ENCODE data around the gene FAM124A.

Gene FAM124A

DNA sequence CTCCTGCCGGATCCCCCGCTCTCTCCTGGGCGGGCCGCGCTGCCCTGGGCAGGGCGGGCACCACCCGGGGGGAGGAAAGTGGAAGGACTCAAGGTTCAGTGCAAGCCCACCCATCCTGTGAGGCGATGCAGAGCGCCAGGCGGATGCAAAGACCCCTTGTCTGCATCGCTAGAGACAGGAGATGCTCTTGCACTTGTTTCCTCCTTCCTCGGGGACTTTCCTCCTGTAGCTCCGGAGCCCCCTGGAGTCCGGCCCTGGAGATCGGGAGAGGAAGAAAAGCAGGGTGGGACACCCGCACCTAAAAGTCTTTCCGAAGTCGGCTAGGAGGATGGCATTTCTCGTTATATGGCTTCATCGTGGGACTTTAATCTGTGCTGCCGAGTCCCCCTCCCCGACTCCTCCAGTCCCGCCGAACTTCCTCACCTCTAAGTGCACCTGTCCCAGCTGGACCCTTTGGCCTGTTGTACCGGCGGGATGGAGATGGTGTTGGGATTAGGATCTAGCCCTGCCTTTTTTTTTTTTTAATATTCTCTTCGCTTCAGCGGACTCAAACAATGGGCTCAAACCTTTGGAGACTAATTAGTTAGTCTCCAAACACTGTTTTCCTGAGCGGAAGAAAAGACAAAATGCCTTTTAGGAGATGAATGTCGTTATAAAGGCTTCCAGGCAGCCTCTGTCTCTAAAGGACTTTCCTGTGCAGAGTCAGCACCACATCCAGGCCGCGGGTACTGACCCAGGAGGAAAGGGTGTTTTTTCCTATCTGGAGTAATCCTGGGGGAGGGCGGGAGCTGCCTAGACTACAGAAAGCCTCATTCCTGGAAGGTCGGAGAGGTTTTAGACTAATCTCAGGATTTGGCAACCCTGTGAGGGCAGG lies 725 bp downstream of the FAM124A start:
- Histone ChIP-seq H3K23ac (ENCODE audit: low read length) (no peak overlapping the region), H2BK12ac (ENCODE audit: low read length) (no peak overlapping the region), H3K4me3 (ENCODE audit: low read depth, low read length) (peak overlapping the region; percentile 71), H4K12ac (ENCODE audit: low read depth, low read length) (no peak overlapping the region), H3K27ac (ENCODE audit: low read depth, low read length) (no peak overlapping the region), H2BK5ac (ENCODE audit: low read depth, low read length, poor library complexity) (no peak overlapping the region), H3K36me3 (ENCODE audit: control insufficient read depth in 1 of 2, insufficient read depth in 2 of 2, low read length in 2 of 2) (no peaks in the 10 kb centered on the region), H3K14ac (ENCODE audit: low read length) (no peak overlapping the region), H3K4ac (ENCODE audit: low read depth, low read length) (no peak overlapping the region), H2AFZ (ENCODE audit: insufficient read depth, low read length, poor library complexity) (peak overlapping the region; percentile 13), H3K4me2 (ENCODE audit: low read length) (peak overlapping the region; percentile 98), H4K91ac (ENCODE audit: low read depth, low read length) (no peak overlapping the region), H3K18ac (ENCODE audit: low read length) (no peak overlapping the region), H3K4me1 (ENCODE audit: control insufficient read depth in 1 of 2, insufficient read depth in 2 of 2, low read length in 2 of 2) (peaks cover 5 to 7% of the 10 kb centered on the region in 2 experiments), H3K27me3 (ENCODE audit: insufficient read depth, low read length) (peaks cover 16% of the 10 kb centered on the region), H4K8ac (ENCODE audit: low read depth, low read length) (no peak overlapping the region), H2BK120ac (ENCODE audit: insufficient read depth, low read length, poor library complexity) (no peak overlapping the region), H3K9me3 (ENCODE audit: insufficient read depth, low read depth, low read length) (peaks cover 4% of the 10 kb centered on the region), H3K79me1 (ENCODE audit: low read length) (no peaks in the 10 kb centered on the region), H3K79me2 (ENCODE audit: control insufficient read depth, insufficient read depth, low read length, poor library complexity) (no peaks in the 10 kb centered on the region), H2AK5ac (ENCODE audit: low read length) (no peak overlapping the region), H3K9ac (ENCODE audit: low read length) (no peak overlapping the region)
- WGBS (ENCODE audit: extremely low coverage, insufficient coverage, insufficient read length): no CpG with 5 or more reads among the region's 34 CpGs
- no peak for DNase-seq

DNA sequence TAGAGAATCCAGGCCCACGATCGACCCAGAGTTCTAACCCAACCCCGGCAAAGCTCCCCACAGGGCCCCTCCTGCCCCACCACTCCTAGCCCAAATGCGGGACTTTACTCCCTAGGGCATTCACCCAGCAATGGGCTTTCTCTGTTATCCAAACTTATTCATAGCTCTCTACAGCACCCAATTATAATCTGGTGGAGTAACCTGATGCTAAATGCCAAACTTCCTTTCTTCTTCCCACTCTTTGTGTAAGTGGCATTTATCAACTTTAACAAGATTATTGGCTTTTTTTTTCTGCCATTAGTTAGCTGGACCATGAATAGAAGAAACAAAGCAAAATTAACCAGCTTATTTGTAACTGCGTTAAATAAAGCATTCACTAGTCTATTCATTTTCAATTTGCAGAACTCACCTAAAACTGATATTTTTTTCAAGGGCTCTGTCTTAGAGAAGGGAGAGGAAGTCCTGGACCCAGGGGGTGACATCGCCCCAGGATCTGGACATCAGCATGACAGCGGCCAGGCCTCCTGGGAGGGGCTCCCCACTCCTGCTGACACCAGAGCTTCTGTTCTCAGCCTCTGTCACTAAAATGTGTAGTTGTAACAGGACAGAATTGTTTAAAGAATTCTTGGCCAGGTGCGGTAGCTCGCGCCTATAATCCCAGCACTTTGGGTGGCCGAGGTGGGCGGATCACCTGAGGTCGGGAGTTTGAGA lies 1.5 kb downstream of the FAM124A start:
- WGBS (ENCODE audit: extremely low coverage, insufficient coverage, insufficient read length): no CpG with 5 or more reads among the region's 13 CpGs
- Histone ChIP-seq H2AFZ (ENCODE audit: insufficient read depth, low read length, poor library complexity) (no peak overlapping the region), H3K4me3 (ENCODE audit: low read depth, low read length) (no peak overlapping the region)

DNA sequence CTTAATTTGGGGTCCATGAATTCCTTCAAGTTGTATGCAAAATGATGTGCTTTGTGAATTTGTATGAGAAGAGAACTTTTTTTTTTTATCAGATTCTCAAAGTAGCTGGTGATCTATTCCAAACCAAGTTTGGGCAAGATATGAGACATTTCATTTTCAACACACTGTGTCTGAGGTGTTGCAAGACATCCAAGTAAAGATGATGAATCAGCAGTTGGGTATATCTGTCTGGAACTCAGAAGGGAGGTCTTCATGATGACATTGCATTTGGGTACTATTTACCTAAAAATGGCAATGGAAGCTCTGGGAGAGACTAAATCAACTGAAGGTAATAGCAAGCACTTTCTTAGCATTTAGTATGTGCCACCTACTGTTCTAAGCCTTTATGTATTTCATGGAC lies 2.8 kb downstream of the FAM124A start:
- no peak overlapping the region for H3K23ac ChIP-seq (ENCODE audit: low read length)
- no peak overlapping the region for H2BK5ac ChIP-seq (ENCODE audit: low read depth, low read length, poor library complexity)
- peaks cover 4% of the 10 kb centered on the region for H3K9me3 ChIP-seq (ENCODE audit: insufficient read depth, low read depth, low read length)
- H2AFZ ChIP-seq (ENCODE audit: insufficient read depth, low read length, poor library complexity): no peak overlapping the region
- H4K12ac ChIP-seq (ENCODE audit: low read depth, low read length): no peak overlapping the region
- H3K9ac ChIP-seq (ENCODE audit: low read length): no peak overlapping the region
- H3K4me3 ChIP-seq (ENCODE audit: low read depth, low read length): no peak overlapping the region
- H3K27me3 ChIP-seq (ENCODE audit: insufficient read depth, low read length): peaks cover 16% of the 10 kb centered on the region
- no peak overlapping the region for H2AK5ac ChIP-seq (ENCODE audit: low read length)
- H4K91ac ChIP-seq (ENCODE audit: low read depth, low read length): no peak overlapping the region
- H3K4me2 ChIP-seq (ENCODE audit: low read length): no peak overlapping the region
- H3K18ac ChIP-seq (ENCODE audit: low read length): no peak overlapping the region
- no peak overlapping the region for H3K14ac ChIP-seq (ENCODE audit: low read length)
- H3K4ac ChIP-seq (ENCODE audit: low read depth, low read length): no peak overlapping the region
- no peaks in the 10 kb centered on the region for H3K79me2 ChIP-seq (ENCODE audit: control insufficient read depth, insufficient read depth, low read length, poor library complexity)
- no peak overlapping the region for H2BK12ac ChIP-seq (ENCODE audit: low read length)
- DNase-seq: no peak
- H2BK120ac ChIP-seq (ENCODE audit: insufficient read depth, low read length, poor library complexity): no peak overlapping the region
- no peak overlapping the region for H4K8ac ChIP-seq (ENCODE audit: low read depth, low read length)
- H3K27ac ChIP-seq (ENCODE audit: low read depth, low read length): no peak overlapping the region
- H3K79me1 ChIP-seq (ENCODE audit: low read length): no peaks in the 10 kb centered on the region
- no peaks in the 10 kb centered on the region for H3K36me3 ChIP-seq (ENCODE audit: control insufficient read depth in 1 of 2, insufficient read depth in 2 of 2, low read length in 2 of 2)
- peaks cover 5 to 7% of the 10 kb centered on the region in 2 experiments for H3K4me1 ChIP-seq (ENCODE audit: control insufficient read depth in 1 of 2, insufficient read depth in 2 of 2, low read length in 2 of 2)

More for the DNA sequence above, 1.5 kb downstream of the FAM124A start:
- Histone ChIP-seq H2BK5ac (ENCODE audit: low read depth, low read length, poor library complexity) (no peak overlapping the region), H3K4me1 (ENCODE audit: control insufficient read depth in 1 of 2, insufficient read depth in 2 of 2, low read length in 2 of 2) (peaks cover 5 to 7% of the 10 kb centered on the region in 2 experiments), H3K27me3 (ENCODE audit: insufficient read depth, low read length) (peaks cover 16% of the 10 kb centered on the region), H3K9ac (ENCODE audit: low read length) (no peak overlapping the region), H4K8ac (ENCODE audit: low read depth, low read length) (no peak overlapping the region), H3K4ac (ENCODE audit: low read depth, low read length) (no peak overlapping the region), H2BK12ac (ENCODE audit: low read length) (no peak overlapping the region), H3K18ac (ENCODE audit: low read length) (no peak overlapping the region), H3K9me3 (ENCODE audit: insufficient read depth, low read depth, low read length) (peaks cover 4% of the 10 kb centered on the region), H3K23ac (ENCODE audit: low read length) (no peak overlapping the region), H4K91ac (ENCODE audit: low read depth, low read length) (no peak overlapping the region), H3K79me1 (ENCODE audit: low read length) (no peaks in the 10 kb centered on the region), H3K14ac (ENCODE audit: low read length) (no peak overlapping the region), H3K79me2 (ENCODE audit: control insufficient read depth, insufficient read depth, low read length, poor library complexity) (no peaks in the 10 kb centered on the region), H4K12ac (ENCODE audit: low read depth, low read length) (no peak overlapping the region), H3K27ac (ENCODE audit: low read depth, low read length) (no peak overlapping the region), H3K4me2 (ENCODE audit: low read length) (no peak overlapping the region), H3K36me3 (ENCODE audit: control insufficient read depth in 1 of 2, insufficient read depth in 2 of 2, low read length in 2 of 2) (no peaks in the 10 kb centered on the region), H2BK120ac (ENCODE audit: insufficient read depth, low read length, poor library complexity) (no peak overlapping the region), H2AK5ac (ENCODE audit: low read length) (no peak overlapping the region)
- no peak for DNase-seq

DNA sequence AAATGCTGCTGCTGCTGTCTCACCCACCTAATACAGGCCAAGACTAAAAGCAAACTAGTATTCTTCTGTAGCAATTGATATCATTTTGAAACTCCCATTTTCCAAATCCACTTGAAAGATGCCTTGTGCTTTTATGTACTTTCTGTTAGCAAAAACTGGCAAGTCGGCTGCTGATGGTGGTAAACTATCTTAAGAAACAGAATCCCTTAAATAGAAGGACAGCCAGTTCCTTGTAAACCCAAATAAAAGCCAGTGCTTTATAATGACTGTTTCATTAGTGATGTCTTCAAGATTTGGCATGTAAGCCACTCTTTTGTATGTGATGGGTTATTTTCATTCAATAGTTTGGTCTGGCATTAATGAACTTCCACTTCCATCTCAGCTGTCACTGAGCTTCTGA lies 5.2 kb downstream of the FAM124A start:
- no peak overlapping the region for H2BK5ac ChIP-seq (ENCODE audit: low read depth, low read length, poor library complexity)
- H3K23ac ChIP-seq (ENCODE audit: low read length): no peak overlapping the region
- H3K14ac ChIP-seq (ENCODE audit: low read length): no peak overlapping the region
- no peaks in the 10 kb centered on the region for H3K79me2 ChIP-seq (ENCODE audit: control insufficient read depth, insufficient read depth, low read length, poor library complexity)
- no peak for DNase-seq
- peaks cover 4% of the 10 kb centered on the region in 2 experiments for H3K4me1 ChIP-seq (ENCODE audit: control insufficient read depth in 1 of 2, insufficient read depth in 2 of 2, low read length in 2 of 2)
- H3K27ac ChIP-seq (ENCODE audit: low read depth, low read length): no peak overlapping the region
- H4K8ac ChIP-seq (ENCODE audit: low read depth, low read length): no peak overlapping the region
- H3K18ac ChIP-seq (ENCODE audit: low read length): no peak overlapping the region
- no peak overlapping the region for H2BK12ac ChIP-seq (ENCODE audit: low read length)
- no peaks in the 10 kb centered on the region for H3K36me3 ChIP-seq (ENCODE audit: control insufficient read depth in 1 of 2, insufficient read depth in 2 of 2, low read length in 2 of 2)
- H2BK120ac ChIP-seq (ENCODE audit: insufficient read depth, low read length, poor library complexity): no peak overlapping the region
- no peak overlapping the region for H3K4me3 ChIP-seq (ENCODE audit: low read depth, low read length)
- H3K79me1 ChIP-seq (ENCODE audit: low read length): no peaks in the 10 kb centered on the region
- no CpG with 5 or more reads among the region's 1 CpG for WGBS (ENCODE audit: extremely low coverage, insufficient coverage, insufficient read length)
- H3K27me3 ChIP-seq (ENCODE audit: insufficient read depth, low read length): peaks cover 12% of the 10 kb centered on the region
- H4K12ac ChIP-seq (ENCODE audit: low read depth, low read length): no peak overlapping the region
- H4K91ac ChIP-seq (ENCODE audit: low read depth, low read length): no peak overlapping the region
- no peak overlapping the region for H3K9ac ChIP-seq (ENCODE audit: low read length)
- no peak overlapping the region for H3K4me2 ChIP-seq (ENCODE audit: low read length)
- H3K4ac ChIP-seq (ENCODE audit: low read depth, low read length): no peak overlapping the region
- H2AK5ac ChIP-seq (ENCODE audit: low read length): no peak overlapping the region
- peaks cover 1% of the 10 kb centered on the region for H3K9me3 ChIP-seq (ENCODE audit: insufficient read depth, low read depth, low read length)
- no peak overlapping the region for H2AFZ ChIP-seq (ENCODE audit: insufficient read depth, low read length, poor library complexity)
